Right lobe of liver (tissue), 6 donors: Measurements from ENCODE around the gene LCN9. TPM values are rescaled to one million over a fixed set of nuclear protein-coding genes. Genes with fewer than 3 reads are reported as not detected.
"Not testable (repeated sequence)": the region's sequence is repeated elsewhere in the genome, so short reads cannot be mapped to it uniquely, and the experiment has no call there.

Source experiments
- ATAC-seq, 4 donors: fragments of 200-7000 bp; cut with Tn5 transposase; one replicate each; pipeline ENCODE4 v1.9.1; 2020; ENCODE audit warnings: mild to moderate bottlenecking in 4 of 4, moderate library complexity in 4 of 4
- DNase-seq, 3 donors: peaks; one replicate each; pipeline ENCODE4 v3.0.0-alpha.2; 2020
- H3K27ac ChIP-seq, 3 donors: fragments of 200-600 bp; one replicate each; pipeline ENCODE4 v1.8.0; 2022
- H3K27me3 ChIP-seq, 2 donors: fragments of 200-600 bp; one replicate each; pipeline ENCODE4 v1.8.0; 2022
- H3K36me3 ChIP-seq, 4 donors: fragments of 200-600 bp; sonication (generic) in 1 of 4; one replicate each; pipeline versions ENCODE4 v1.5.1 to v1.8.0; 2017 to 2022; ENCODE audit warnings: control low read depth in 1 of 4
- H3K4me1 ChIP-seq, 4 donors: fragments of 200-600 bp; sonication (generic) in 1 of 4; one replicate each; pipeline versions ENCODE4 v1.5.1 to v1.8.0; 2017 to 2022; ENCODE audit warnings: control low read depth in 1 of 4
- H3K4me3 ChIP-seq, 3 donors: fragments of 200-600 bp; one replicate each; pipeline ENCODE4 v1.8.0; 2022
- H3K9me3 ChIP-seq, 4 donors: fragments of 200-600 bp; sonication (generic) in 1 of 4; one replicate each; pipeline versions ENCODE4 v1.5.1 to v1.8.0; 2017 to 2022; ENCODE audit warnings: control low read depth in 1 of 4
- POLR2A ChIP-seq: fragments of 450-650 bp; IDR thresholded peaks from one replicate; pipeline ENCODE4 v1.6.1; 2017; ENCODE audit warnings: antibody characterized with exemption, mild to moderate bottlenecking
- WGBS: methylation state at CpG from one replicate; pipeline ENCODE4 v1.1.6; 2018; ENCODE audit warnings: low coverage, low lambda C conversion rate; ENCODE audit not compliant: insufficient coverage; ENCODE audit errors: missing lambda C conversion rate; 5-methylcytosine and 5-hydroxymethylcytosine counted together
- intact Hi-C, 2 donors: fragments of 100-400 bp; cut with DNase I; formaldehyde crosslinking; loops; one replicate each; pipeline versions ENCODE4 v1.11.2 to v1.14.1; 2022
- total RNA-seq, 6 experiments: library from RNA; depleted of rRNA in 2 of 6; stranded (reverse); fragments of >200 nt in 2 of 6; fragmentation: NEBNext Ultra II Directional in 3 of 6; extraction: Animal tissue kit (Norgen Biotek cat#: 25700) in 3 of 6; gene quantifications; one replicate each; pipeline versions ENCODE4 v1.1.0 to v1.2.4, GENCODE V29; 2016 to 2023
- TF ChIP-seq, protein P1 (sequence below), 4 donors: fragments of 200-600 bp in 3 of 4; fragments of 450-650 bp in 1 of 4; IDR thresholded peaks; one replicate each; pipeline versions ENCODE4 v1.5.1 to v1.8.0; 2016 to 2022; ENCODE audit warnings: antibody characterized with exemption in 4 of 4, mild to moderate bottlenecking in 2 of 4
- donor health status: DM: no; HTN: yes; CAD: no.
- donor health status: DM: no; HTN: no; CAD: no.
- donor health status: DM: no; HTN: no; CAD: no.
- donor health status: DM: no; HTN: yes; CAD: no.
- donor health status: DM: no; HTN: yes; CAD: no.

The LCN9 gene
- total RNA-seq, 6 experiments from 2014 or later: not detected

DNA sequence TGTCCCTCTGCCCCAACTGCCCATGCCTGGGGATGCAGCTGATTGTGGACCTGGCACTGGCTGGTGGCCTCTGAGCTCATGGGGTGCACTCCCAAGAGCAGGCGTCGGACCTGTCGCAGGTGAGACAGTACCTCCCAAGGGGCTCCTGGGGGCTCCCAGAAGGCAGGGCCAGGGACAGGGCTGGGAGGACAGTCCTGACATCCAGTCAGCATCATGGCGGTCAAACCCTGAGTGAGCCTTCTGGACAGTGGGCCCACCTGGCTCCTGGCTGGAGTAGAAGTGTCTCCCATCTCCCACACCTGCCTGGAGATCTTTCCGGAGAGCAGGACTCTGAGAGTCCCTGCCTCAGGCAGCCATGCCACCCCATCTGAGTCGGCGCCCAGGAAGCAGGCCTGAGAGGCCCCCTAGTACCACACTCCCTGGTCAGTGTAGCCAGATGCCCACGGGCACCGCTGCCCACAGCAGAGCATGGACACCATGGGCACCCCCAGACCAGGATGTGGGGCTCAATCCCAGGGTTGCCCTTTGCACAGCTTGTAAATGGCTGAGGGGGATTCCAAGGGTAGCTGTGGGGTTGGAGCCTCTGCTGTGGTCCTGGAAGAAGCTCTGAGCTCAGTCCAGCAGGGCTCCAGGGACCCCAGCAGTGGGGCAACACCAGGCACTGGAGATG lies 6.6 kb downstream of the LCN9 start:
- no peak overlapping the region for H3K27ac ChIP-seq
- no peaks in the 10 kb centered on the region for H3K4me1 ChIP-seq
- no peaks in the 10 kb centered on the region for H3K9me3 ChIP-seq
- H3K27me3 ChIP-seq: no peaks in the 10 kb centered on the region
- H3K4me3 ChIP-seq: no peak overlapping the region
- TF ChIP-seq, protein P1, sequence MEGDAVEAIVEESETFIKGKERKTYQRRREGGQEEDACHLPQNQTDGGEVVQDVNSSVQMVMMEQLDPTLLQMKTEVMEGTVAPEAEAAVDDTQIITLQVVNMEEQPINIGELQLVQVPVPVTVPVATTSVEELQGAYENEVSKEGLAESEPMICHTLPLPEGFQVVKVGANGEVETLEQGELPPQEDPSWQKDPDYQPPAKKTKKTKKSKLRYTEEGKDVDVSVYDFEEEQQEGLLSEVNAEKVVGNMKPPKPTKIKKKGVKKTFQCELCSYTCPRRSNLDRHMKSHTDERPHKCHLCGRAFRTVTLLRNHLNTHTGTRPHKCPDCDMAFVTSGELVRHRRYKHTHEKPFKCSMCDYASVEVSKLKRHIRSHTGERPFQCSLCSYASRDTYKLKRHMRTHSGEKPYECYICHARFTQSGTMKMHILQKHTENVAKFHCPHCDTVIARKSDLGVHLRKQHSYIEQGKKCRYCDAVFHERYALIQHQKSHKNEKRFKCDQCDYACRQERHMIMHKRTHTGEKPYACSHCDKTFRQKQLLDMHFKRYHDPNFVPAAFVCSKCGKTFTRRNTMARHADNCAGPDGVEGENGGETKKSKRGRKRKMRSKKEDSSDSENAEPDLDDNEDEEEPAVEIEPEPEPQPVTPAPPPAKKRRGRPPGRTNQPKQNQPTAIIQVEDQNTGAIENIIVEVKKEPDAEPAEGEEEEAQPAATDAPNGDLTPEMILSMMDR (IDR thresholded peaks at IDR 0.05): no peak
- TF ChIP-seq POLR2A: no peak
- DNase-seq (peak in 2 of 3 donors; percentile 34 to 39), ATAC-seq (no peak)
- intact Hi-C loops: no loop called here
- no CpG with 5 or more reads among the region's 9 CpGs for WGBS
- H3K36me3 ChIP-seq: no peaks in the 10 kb centered on the region

DNA sequence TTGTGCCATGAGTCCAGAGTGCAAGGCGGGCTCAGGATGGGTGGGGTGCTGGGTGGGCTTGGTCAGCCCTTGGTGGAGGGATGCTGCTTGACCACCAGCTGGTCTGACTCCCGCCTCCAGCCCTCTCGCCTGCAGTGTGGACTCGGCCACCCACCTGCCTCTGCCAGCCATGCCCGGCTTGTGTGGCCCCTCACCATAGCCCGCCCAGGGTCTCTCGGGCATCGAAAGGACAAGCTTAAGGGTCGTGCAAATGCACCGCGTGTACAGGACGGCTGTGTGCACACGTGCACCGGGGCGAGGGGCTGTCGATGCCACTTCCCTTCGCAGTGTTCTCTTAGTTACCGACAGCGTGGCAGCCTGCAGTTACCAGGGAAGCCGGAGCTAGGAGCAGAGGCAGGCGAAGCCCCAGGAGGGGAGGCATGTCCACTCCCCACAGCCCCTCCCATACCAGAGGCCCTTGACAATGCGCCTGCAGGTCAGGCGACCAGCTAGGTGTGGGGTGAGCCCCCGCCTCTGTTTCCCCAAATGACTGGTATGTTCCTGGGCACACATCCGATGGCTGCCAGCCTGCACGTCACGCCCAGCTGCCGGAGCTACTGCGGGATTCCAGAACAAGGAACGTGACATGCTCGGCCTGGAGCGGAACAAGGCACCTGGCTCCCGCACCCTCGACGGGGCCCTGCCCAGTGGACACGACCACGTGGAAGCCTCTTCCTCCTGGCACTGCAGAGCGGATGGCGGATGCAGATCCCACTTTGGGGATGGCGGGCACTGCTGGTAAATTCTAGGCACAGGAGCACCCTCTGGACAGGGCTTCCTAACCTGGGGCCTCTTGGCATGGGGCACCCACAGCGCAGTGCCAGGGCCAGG lies 7.8 kb downstream of the LCN9 start:
- TF ChIP-seq, protein P1 (IDR thresholded peaks at IDR 0.05): no peak
- no peak for TF ChIP-seq POLR2A
- H3K4me1 ChIP-seq: no peaks in the 10 kb centered on the region
- no peaks in the 10 kb centered on the region for H3K9me3 ChIP-seq
- 13% methylated on average over 3 of the region's 41 CpGs for WGBS
- ATAC-seq: no peak
- intact Hi-C loops: no loop called here
- H3K27ac ChIP-seq: no peak overlapping the region
- H3K36me3 ChIP-seq: no peaks in the 10 kb centered on the region
- no peak overlapping the region for H3K4me3 ChIP-seq
- DNase-seq: peak in 2 of 3 donors; percentile 38 to 49
- no peaks in the 10 kb centered on the region for H3K27me3 ChIP-seq

DNA sequence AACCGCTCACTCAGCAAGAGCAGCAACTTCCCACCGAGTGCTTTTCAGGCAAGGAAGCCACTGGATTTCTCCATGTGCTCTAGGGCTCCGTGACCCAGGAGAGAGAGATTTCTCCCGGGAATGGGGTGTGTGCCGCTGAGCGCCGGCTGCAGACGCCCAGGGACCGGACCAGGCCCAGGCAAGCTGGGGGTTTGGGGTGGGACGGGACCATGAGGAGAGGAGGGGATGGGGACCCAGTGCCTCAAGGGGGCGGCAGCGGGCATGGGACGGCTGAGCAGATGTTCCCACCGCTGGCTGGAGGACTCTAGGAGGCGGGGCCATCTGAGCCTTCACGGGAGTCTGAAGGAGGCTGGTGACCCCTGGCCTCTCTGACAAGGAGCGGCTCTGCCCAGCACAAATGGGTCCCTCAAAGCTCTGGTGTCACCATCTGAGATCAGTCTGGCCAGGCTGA lies 8.5 kb downstream of the LCN9 start:
- 46% methylated on average over 6 of the region's 17 CpGs for whole genome bisulfite sequencing
- H3K36me3 ChIP-seq: no peaks in the 10 kb centered on the region
- no peaks in the 10 kb centered on the region for H3K27me3 ChIP-seq
- no peaks in the 10 kb centered on the region for H3K4me1 ChIP-seq
- H3K9me3 ChIP-seq: no peaks in the 10 kb centered on the region
- ATAC-seq (no peak), DNase-seq (peak in 1 of 3 donors; percentile 29)
- H3K27ac ChIP-seq: no peak overlapping the region
- TF ChIP-seq, protein P1 (IDR thresholded peaks at IDR 0.05): no peak
- no peak for TF ChIP-seq POLR2A
- no peak overlapping the region for H3K4me3 ChIP-seq
- intact Hi-C loops: no loop called here

DNA sequence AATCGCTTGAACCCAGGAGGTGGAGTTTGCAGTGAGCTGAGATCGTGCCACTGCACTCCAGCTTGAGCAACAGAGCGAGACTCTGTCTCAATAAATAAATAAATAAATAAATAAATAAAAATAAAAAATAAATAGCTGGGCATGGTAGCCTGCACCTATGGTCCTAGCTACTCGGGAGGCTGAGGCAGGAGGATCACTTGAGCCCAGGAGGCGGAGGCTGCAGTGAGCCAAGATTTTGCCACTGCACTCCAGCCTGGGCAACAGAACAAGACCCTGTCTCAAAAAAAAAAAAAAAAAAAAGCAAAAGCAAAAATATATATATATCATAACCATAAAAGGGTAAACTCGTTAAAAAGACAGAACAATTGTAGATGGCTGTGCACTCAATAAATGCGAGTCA lies 9.7 kb downstream of the LCN9 start:
- peak in 1 of 3 donors; percentile 5 for DNase-seq
- H3K27ac ChIP-seq, H3K4me1 ChIP-seq, H3K27me3 ChIP-seq, H3K4me3 ChIP-seq, ATAC-seq, intact Hi-C loops, H3K9me3 ChIP-seq, H3K36me3 ChIP-seq: not testable (repeated sequence)
- WGBS: 77% methylated on average over 7 of the region's 7 CpGs

DNA sequence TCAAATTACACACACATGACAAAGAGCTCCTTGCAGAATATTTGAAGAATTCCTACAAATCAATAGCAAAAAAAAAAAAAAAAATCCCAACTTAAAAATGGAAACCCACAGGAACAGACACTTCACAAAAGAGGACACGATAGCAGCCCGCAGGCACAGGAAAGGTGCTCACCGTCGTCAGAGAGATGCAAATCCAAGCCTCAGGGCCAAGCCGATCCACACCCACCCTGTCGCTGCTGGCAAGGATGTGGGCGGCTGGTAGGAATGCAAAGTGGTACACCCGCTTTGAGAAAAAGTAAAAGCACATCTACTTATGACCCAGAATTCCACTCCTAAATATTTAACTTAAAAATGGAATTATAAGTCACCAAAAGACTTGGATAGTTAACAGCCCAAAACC lies 10.8 kb downstream of the LCN9 start:
- ATAC-seq (no peak), DNase-seq (no peak)
- H3K27me3 ChIP-seq: no peaks in the 10 kb centered on the region
- no peak overlapping the region for H3K4me3 ChIP-seq
- H3K4me1 ChIP-seq: no peaks in the 10 kb centered on the region
- no peaks in the 10 kb centered on the region for H3K36me3 ChIP-seq
- intact Hi-C loops: no loop called here
- TF ChIP-seq, protein P1 (IDR thresholded peaks at IDR 0.05): no peak
- no peak for TF ChIP-seq POLR2A
- 70% methylated on average over 5 of the region's 8 CpGs for WGBS
- H3K27ac ChIP-seq: no peak overlapping the region
- no peaks in the 10 kb centered on the region for H3K9me3 ChIP-seq
